NCI-H146 (cell line): ENCODE results near the gene NRSN2.
"Not testable (repeated sequence)": the region's sequence is repeated elsewhere in the genome, so short reads cannot be mapped to it uniquely, and the experiment has no call there.

ENCODE experiments used
- DNase-seq: peaks from one replicate; lab custom pipeline; 2025; lab: John Stamatoyannopoulos, UW

The NRSN2 gene

DNA sequence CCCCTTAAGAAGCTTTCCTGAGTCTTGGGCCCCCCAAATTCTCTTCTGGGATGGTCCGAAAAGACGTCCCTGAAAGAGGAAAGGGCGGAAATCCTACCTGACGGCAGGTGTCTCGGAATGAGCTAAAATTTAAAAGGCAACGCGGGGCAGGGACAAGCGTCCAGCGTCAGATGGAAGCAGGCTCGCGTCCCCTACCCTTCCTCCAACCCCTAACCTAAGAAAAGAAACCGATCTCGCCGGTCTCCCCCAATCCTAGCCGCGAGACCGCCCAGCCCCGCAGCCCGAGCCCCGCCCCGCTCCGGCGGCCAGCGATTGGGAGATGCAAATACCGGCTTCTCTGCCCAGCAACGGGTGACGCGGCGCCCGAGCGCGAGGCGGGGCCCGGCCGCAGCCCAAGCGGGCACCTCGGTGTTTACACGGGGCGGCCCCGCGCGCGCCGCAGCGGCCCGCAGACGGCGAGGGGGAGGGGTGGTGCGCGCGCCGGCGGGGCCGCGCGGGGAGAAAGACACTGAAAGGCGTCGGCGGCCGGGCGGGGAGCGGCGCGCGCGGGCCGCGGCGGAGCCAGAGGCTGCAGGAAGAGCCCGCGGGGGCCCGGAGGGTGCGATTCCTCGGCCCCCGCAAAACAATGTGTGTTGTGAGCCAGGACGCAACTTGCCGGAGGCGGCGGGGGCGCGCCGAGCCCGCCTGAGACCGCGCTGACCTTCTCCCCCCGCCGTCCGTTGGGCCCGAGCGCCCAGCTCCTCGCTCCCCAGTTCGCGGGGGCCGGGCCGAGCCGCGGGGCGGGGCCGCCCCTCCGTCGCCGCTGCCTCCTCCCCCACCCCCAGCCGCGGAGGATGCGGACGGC lies 21.6 kb upstream of the NRSN2 start, which contains the start of gene SOX12:
TSS of gene SOX12 (plus strand) at position 508 of the 844 bp plus-strand sequence. CDS start 373 bp downstream, outside the sequence.
- peak; percentile 97 for DNase-seq

DNA sequence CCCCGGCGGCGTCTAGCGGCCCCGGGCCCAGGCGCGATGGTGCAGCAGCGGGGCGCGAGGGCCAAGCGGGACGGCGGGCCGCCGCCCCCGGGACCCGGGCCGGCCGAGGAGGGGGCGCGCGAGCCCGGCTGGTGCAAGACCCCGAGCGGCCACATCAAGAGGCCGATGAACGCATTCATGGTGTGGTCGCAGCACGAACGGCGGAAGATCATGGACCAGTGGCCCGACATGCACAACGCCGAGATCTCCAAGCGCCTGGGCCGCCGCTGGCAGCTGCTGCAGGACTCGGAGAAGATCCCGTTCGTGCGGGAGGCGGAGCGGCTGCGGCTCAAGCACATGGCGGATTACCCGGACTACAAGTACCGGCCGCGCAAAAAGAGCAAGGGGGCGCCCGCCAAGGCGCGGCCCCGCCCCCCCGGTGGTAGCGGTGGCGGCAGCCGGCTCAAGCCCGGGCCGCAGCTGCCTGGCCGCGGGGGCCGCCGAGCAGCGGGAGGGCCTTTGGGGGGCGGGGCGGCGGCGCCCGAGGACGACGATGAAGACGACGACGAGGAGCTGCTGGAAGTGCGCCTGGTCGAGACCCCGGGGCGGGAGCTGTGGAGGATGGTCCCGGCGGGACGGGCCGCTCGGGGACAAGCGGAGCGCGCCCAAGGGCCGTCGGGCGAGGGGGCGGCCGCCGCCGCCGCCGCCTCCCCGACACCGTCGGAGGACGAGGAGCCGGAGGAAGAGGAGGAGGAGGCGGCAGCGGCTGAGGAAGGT lies 20.8 kb upstream of the NRSN2 start:
- peak; percentile 84 for DNase-seq

DNA sequence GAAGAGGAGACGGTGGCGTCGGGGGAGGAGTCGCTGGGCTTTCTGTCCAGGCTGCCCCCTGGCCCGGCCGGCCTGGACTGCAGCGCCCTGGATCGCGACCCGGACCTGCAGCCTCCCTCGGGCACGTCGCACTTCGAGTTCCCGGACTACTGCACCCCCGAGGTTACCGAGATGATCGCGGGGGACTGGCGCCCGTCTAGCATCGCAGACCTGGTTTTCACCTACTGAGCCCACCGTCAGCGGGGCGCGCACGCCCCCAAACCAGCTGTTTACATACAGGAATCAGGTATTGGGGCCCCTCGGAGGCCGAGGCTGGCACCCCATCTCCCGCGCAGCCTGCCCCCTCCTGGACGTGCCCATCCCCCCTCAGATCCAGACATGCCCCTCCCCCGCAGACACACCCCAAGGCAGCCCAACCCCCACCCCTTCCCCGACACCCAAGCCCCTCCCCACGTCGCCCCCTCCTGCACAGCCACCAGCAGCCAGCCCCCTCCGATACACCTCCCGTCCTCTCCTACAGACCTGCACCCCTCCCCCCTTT lies 20.2 kb upstream of the NRSN2 start:
- peak; percentile 45 for DNase-seq

DNA sequence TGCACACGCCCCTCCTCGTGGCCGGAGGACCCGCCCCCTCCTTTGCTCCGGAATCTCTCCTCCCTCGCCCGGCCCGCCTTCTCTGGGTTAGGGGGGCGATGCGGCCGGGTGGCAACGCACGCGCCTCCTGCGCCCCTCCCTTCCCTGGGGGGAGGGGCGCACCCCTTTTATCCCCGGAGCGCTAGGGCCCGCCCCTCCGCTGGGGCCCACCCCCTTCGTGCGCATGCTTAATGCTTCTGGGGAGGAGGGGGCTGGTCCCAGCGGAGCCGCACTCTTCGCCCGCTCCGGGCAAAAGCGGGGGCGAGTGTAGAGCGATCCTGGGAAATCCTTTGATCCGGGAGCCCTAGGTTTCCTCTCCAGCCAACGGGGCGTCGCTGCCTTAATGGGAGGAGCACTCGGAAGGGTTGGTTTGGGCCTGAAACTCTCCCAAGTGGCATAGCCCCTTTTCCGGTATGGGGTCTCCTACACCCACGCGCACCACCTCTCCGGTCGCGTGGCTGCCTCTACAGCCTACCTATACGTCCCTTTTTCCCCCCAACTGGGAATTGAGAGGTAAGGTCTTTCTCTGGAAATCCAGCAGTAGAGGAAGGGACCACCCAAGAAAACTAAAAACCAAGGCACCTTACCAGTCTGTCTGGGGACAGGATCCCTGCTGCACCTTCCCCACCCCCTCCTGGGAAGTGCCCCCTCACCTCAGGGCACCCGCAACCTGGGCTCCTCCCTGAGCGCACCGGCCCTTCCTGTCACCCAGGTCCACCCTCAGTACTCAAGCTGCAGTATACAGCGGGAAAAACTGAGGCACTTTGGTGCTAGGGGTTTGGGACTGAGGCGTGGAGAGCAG lies 19.5 kb upstream of the NRSN2 start:
- peak; percentile 94 for DNase-seq

DNA sequence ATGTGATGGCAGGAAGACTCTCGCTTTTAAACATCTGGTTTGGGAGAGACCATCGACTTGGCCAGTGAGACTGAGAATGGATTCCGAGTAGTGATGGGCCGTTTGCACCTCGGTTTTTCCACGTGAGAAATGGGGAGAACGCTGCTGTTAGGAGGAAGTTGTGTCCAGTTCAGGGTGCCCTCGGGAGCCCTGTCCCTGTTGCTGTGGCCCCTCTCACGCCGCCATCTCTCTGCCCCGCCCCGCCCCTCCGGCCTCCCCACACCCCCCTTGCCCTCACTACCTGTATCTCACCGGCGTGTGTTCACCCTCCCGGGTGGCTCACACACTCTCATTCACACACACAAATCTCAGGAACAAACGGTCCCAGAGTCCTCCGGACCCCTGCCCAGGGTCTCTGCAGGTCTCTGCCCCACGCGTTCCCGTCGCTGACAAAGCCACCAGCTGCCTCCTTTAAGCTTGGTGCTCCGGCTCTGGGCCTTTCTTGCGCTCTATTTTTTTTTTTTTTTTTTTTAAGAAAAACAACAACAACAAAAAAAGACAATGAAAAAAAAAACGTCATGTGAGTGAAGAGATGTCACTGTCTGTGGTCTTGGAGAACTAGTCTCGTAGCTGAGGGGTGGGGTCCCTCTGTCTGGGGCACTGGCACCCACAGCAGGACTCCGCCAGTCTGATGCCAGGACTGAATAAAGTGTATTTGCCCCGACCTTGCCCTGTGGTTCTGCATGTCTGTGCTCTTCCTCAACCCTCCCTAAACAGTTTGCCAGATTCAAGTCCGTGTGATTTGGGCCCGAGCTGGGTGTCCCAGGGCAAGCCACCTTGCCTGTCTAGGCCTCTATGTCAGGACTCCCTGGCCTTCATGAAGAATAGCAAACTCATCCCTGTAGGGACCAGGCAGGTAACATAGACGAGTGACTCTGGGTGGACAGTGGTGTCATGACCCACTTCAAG lies 18.6 kb upstream of the NRSN2 start:
- no peak for DNase-seq

DNA sequence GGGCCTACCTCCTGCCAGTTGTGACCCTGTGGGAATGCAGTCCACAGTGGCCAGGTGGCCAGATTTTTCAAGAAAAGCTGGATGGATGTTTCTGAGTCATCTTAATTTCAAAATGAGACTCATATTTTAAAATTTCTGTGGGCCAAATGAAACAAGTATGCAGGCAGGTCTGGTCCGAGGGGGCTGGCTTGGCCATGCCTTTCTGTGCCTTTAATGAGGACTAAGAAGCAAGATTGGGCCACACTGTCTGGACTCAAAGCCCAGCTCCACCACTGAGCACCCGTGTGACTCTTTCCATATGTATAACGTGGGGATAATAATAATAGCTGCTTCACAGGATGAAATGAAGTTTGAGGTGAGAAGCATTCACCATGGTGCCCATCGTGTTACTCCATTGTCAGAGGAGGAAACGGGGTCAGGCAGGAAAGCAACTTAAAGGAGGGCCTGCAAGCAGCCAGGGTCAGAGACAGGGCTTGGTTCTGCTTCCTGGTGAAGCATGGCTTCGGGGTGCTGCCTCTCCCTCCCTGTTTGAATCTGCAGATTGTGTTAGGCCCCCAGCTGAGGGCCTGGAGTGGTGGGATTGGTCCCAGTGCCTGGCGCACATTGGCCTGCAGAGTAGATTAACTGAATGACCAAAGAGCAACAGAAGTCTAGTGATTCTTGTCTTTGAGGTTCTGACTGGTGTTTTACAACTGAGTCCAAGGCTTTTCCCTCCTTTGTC lies 17.8 kb upstream of the NRSN2 start:
- no peak for DNase-seq

DNA sequence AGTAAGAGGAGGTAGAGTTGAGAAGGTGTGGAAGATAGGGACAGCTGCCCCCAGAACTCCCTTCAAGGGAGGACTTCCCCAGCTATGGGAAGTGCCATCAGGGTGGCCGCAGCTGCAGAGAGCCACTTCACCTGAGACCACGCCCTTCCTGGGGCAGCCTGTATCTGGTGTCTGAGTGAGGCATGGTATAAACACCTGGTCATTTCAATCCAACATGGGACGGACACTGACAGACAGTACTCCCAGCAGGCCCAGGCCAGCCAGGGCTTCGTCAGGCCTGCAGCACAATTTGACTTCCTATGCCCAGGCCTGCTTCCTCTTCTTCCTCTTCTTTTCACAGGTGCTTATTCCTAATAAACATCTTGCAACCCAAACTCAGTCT lies 17.1 kb upstream of the NRSN2 start:
- no peak for DNase-seq

DNA sequence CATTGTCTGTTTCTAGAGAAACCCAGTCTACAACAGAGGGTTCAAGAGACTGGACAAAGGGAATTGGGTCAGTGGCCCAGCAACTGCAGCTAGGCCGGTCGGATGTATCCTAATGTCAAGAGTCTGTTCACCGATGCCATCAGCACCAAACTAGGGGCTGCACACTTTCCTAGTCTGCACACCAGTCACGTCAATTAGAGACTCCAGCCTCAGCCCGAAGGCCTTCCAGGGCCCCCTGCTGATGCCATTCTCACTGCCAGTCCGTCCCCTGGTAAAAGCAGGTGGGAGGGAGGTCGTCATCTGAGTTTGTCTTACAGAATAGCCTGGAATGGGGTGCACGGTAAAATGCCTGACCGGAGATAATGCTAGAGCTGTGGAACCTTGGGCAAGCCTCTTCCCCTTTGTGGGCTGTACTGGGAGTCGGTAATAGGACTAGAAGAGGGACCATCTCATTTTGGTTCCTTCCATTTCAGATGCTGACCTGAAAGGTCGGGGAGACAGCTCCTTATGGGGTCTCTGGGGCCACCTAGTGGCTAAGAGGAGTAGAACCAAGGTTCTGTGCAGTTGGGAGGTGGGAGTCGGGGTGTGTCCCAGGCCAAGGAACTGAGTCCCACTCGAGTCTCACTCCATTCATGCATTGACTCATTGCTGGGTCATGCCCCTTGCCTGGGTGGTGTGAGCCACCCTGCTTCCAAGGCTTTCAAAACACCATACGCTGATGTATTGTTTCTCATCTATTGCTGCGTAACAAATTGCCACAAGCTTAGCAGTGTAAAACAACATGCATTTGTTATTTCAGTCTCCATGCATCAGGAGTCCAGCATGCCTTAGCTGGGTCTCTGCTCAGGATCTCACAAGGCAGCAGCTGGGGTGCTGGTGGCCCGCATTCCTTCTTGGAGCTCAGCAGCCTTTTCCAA lies 16.4 kb upstream of the NRSN2 start:
- DNase-seq = peak; percentile 71

DNA sequence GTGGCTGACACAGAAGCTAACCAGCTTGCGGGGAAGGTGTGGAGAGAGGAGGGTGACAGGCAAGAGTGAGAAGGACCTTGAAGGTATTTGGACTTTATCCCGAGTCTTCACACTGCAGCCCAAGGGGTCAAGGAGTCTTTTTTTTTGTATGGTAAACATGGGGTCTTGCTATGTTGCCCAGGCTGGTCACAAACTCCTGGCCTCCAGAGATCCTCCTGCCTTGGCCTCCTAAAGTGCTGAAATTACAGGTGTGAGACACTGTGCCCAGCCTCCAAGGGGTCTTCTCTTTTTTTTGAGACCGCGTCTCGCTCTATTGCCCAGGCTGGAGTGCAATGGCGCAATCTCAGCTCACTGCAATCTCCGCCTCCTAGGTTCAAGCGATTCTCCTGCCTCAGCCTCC lies 12.3 kb upstream of the NRSN2 start:
- no peak for DNase-seq

DNA sequence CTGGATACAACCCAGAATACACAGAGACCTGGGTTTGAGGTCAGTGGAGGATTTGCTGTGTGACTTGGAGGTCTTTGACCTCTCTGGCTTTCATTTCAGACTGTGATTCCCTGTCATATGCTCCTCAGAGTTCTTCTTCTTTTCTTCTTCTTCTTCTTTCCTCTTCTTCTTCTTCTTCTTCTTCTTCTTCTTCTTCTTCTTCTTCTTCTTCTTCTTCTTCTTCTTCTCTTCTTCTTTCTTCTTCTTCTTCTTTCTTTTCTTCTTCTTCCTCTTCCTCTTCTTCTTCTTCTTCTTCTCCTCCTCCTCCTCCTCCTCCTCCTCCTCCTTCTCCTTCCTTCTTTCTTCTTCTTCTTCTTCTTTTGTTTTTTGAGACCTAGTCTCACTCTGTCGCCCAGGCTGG lies 10.9 kb upstream of the NRSN2 start:
- DNase-seq = not testable (repeated sequence)

DNA sequence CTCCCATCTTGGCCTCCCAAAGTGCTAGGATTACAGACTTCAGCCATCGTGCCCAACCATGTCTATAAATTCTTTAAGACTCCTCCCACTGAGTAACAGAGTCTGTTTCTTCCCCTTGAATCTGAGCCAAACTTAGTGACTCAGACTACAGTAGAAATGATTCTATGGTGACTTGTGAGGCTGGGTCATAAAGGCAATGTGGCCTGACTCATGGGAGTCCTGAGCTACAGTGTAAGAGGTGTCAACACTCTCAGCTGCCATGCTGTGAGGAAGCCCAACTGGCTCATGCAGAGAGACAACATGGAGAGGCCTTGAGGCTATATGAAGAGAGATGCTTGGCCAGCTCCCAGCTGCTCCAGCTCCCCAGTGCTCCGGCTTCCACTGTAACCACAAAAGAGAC lies 5.2 kb upstream of the NRSN2 start:
- no peak for DNase-seq

DNA sequence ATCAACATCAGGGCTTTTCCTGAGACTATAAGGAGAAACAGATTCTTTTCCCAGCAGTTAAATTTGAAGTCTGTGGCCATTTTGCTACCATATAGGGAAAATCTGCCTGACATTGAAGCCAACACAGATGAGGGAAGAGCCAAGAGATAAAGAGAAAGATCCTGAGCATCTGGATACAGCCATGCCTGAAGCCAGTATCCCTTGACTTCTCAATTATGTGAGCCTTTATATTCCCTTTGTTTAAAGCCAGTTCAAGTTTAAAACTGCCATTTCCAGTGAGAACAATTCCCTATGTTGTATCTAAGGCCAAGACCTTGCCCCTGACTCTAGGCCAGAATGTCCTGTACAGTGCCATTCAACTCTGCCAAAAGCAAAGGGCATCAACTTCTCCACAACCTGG lies 3.8 kb upstream of the NRSN2 start:
- DNase-seq = no peak

DNA sequence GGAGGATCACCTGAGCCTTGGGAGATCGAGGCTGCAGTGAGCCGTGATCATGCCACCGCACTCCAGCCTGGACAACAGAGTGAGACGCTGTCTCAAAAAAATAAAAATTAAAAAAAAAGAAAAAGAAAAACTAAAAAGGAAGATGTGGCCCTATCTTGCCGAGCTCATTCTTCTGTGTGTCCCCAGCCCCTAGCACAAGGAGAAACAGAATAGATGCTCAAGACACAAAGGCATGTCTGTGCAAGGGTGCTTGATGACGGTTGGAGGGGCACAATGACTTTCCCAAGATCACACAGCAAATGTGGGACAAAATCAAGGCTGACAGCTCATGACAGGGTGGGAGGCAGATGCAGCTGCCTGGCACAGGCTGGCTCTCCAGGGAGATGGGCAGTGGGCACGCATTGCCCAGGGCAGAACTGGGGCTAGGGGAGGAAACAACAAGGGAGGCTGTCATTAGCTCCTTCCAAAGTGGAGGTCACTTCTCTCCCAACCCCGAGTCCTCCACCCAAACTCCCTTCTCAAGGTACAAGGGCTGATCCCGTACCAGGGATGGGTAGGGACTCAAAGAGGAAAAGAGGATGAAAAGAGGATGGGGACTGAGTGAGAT lies 775 bp upstream of the NRSN2 start:
- no peak for DNase-seq

DNA sequence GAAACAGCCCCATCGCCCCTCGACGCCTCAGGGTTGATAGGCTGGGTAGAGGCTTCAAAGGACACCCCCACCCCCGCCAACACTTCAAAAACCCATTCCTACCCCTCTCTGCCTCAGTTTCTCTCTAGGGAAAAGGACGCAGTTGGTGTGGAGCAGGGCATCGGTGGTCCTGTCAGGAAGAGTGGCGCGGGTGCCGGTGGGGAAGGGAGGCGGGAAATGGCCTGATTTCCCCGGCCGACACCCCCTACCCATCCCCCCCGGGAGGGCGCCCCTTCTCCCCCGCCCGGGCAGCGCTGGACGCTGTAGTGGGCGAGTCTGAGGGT lies 367 bp downstream of the NRSN2 start:
- DNase-seq = no peak

DNA sequence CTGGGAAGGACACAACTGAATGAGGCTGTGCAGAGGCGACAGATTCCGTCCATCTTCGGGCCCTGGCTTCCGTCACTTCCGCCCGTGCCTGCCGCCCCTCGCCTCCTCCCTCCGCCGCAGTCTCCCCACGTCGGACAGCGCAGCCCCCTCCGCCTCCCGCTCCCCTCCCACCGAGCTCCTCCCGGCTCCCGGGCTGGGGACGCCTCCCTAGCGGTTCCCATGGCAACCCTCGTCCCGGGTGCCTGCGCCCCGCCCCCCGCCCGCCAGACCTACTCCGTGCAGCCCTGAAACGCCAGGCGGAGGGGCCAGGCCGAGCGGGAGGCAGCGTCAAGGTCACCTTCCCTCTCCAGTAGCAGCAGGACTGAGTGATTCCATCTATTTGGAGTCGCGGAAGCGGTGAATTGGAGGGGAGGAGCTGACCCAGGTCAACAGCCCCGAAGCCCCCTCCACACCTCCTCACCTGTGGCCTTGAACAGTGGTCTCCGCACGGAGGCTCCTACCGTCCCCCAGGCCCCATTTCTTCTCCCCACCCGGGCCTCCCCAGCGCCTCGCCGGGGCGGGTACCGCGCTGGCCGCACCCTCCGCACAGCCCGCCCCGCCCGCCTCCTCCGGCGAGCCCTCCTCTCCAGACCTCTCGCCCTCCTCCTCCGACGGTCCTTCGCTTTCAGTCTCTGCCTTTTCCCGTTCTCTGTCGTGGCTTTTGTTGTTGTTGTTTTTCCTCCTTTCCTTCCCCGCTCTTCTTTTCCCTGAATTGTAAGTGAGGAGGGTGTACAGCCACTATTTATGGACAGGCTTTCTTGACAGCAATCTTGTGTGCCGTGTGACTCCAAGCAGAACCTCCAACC lies 951 bp downstream of the NRSN2 start:
- peak; percentile 98 for DNase-seq

DNA sequence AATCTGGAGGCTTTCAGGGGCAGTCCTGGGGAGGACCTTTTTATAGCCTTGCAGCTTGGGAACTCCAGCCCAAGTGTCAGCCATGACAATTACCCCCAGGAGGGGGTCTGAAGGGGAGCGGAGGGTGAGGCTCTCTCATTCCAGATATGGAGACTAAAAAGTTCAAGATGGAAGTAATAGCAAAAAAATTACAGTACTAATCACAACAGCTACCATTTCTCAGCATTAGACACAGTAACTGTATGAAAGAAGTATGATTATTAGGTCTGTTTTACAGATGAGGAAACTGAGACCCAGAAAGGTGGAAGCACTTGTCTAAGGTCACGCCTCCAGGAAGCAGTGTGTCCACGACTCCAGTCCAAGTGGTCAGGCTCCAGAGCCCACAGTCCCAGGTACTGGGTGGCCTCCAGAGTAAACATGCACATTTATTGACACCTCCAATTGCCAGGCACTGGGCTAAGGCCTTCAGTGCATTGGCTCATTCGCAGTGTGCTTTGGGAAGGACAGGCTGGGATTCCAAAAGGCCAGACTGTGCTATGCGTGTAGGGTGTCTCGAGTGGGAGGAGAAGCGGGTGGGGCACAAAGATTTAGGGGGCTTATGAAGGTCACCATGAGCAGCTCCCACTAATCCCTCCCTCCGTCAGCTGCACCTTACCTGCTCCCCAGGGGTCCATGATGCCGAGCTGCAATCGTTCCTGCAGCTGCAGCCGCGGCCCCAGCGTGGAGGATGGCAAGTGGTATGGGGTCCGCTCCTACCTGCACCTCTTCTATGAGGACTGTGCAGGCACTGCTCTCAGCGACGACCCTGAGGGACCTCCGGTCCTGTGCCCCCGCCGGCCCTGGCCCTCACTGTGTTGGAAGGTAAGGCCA lies 2.3 kb downstream of the NRSN2 start:
- no peak for DNase-seq

DNA sequence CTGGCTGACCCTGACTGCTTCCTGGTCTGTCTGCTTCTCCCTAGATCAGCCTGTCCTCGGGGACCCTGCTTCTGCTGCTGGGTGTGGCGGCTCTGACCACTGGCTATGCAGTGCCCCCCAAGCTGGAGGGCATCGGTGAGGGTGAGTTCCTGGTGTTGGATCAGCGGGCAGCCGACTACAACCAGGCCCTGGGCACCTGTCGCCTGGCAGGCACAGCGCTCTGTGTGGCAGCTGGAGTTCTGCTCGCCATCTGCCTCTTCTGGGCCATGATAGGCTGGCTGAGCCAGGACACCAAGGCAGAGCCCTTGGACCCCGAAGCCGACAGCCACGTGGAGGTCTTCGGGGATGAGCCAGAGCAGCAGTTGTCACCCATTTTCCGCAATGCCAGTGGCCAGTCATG lies 6.3 kb downstream of the NRSN2 start:
- no peak for DNase-seq
